KMS-11 (cell line): Measurements from ENCODE around the gene CLEC9A.

Experiments
- H2AFZ ChIP-seq: fragments of 200-600 bp; sonication (generic); 2 replicates; pipeline ENCODE4 v1.6.1; 2016; ENCODE audit warnings: antibody characterized with exemption, mixed run types, low read depth
- H3K27ac ChIP-seq: fragments of 200-600 bp; sonication (generic); 2 replicates; pipeline ENCODE4 v1.6.1; 2016; ENCODE audit warnings: mild to moderate bottlenecking, mixed run types
- H3K27me3 ChIP-seq: fragments of 200-600 bp; sonication (generic); 2 replicates; pipeline ENCODE4 v1.6.1; 2017; ENCODE audit warnings: mild to moderate bottlenecking, low read depth, mixed run types, moderate library complexity; ENCODE audit not compliant: insufficient read depth
- H3K36me3 ChIP-seq: fragments of 200-600 bp; sonication (generic); 2 replicates; pipeline ENCODE4 v1.6.1; 2017; ENCODE audit warnings: mild to moderate bottlenecking, mixed run types; ENCODE audit not compliant: insufficient read depth
- H3K4me1 ChIP-seq: fragments of 200-600 bp; sonication (generic); 2 replicates; pipeline ENCODE4 v1.6.1; 2016; ENCODE audit warnings: mild to moderate bottlenecking, low read depth, mixed run types; ENCODE audit not compliant: poor library complexity, severe bottlenecking
- H3K4me2 ChIP-seq: fragments of 200-600 bp; sonication (generic); 2 replicates; pipeline ENCODE4 v1.7.0; 2016; ENCODE audit warnings: mild to moderate bottlenecking, mixed run types
- H3K4me3 ChIP-seq: fragments of 200-600 bp; sonication (generic); IDR thresholded peaks from 2 replicates; pipeline ENCODE4 v1.6.1; 2017; ENCODE audit warnings: low read depth, low read length, mixed read lengths; ENCODE audit not compliant: insufficient read depth
- H3K79me2 ChIP-seq: fragments of 200-600 bp; sonication (generic); 2 replicates; pipeline ENCODE4 v1.6.1; 2016; ENCODE audit warnings: low read depth, mixed run types; ENCODE audit not compliant: insufficient read depth
- H3K9ac ChIP-seq: fragments of 200-600 bp; sonication (generic); 2 replicates; pipeline ENCODE4 v1.6.1; 2016; ENCODE audit warnings: mild to moderate bottlenecking, mixed run types
- H4K20me1 ChIP-seq: fragments of 200-600 bp; sonication (generic); 2 replicates; pipeline ENCODE4 v1.6.1; 2016; ENCODE audit warnings: mild to moderate bottlenecking, mixed run types; ENCODE audit not compliant: insufficient read depth
- TF ChIP-seq, protein P1 (sequence below): fragments of 200-600 bp; sonication (generic); conservative IDR thresholded peaks from 2 replicates; pipeline ENCODE4 v1.6.1; 2017; ENCODE audit warnings: low read depth, mild to moderate bottlenecking, antibody characterized with exemption, low read length, moderate library complexity, mixed read lengths

The CLEC9A gene

DNA sequence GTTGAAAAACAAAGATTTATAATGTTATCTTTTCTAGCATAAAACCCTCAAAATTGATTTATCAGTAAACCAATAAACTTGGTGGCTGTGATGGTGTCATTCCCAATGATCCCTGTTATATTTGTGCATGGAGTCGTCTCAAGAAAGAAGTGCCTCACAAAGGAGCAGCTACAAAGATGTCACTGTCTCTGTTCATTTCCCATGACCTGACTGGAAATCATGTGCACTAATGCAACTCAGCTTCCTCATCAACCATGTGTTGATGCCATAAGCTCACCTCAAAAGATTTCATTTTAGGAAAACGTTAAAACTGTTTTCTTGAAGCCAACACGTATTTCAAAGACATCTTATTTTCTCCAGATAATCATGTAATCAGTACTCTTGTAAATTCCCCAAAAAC, 39.5 kb downstream of the CLEC9A start:
- H3K27me3 ChIP-seq = no peaks in the 10 kb centered on the region
- H2AFZ ChIP-seq = no peak overlapping the region
- no peaks in the 10 kb centered on the region for H3K36me3 ChIP-seq
- H4K20me1 ChIP-seq = no peaks in the 10 kb centered on the region
- H3K27ac ChIP-seq = no peak overlapping the region
- H3K4me2 ChIP-seq = no peak overlapping the region
- TF ChIP-seq, protein P1, sequence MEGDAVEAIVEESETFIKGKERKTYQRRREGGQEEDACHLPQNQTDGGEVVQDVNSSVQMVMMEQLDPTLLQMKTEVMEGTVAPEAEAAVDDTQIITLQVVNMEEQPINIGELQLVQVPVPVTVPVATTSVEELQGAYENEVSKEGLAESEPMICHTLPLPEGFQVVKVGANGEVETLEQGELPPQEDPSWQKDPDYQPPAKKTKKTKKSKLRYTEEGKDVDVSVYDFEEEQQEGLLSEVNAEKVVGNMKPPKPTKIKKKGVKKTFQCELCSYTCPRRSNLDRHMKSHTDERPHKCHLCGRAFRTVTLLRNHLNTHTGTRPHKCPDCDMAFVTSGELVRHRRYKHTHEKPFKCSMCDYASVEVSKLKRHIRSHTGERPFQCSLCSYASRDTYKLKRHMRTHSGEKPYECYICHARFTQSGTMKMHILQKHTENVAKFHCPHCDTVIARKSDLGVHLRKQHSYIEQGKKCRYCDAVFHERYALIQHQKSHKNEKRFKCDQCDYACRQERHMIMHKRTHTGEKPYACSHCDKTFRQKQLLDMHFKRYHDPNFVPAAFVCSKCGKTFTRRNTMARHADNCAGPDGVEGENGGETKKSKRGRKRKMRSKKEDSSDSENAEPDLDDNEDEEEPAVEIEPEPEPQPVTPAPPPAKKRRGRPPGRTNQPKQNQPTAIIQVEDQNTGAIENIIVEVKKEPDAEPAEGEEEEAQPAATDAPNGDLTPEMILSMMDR = no peak
- peaks cover 29% of the 10 kb centered on the region for H3K4me1 ChIP-seq
- no peaks in the 10 kb centered on the region for H3K79me2 ChIP-seq
- H3K9ac ChIP-seq = no peak overlapping the region
- H3K4me3 ChIP-seq = no peak overlapping the region

DNA sequence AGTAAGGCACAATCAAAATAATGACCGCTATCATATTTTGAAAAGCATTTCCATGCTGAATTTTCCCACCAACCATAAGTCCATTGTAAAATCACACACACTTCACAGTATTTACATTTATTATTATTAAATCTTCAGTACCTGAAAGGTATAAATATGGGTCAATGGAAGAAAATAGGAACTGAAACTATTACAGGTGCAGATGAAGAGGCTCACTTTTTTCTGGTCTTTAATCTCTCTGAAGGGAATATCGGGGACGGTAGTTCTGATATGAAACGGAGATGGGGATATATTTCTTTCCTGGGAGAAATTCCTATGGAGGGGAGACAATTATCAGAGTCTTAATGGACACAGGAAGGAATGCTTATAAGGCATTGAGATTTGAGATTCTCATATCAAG, 39.9 kb downstream of the CLEC9A start:
- Histone ChIP-seq H3K9ac (no peak overlapping the region), H2AFZ (no peak overlapping the region), H3K4me3 (no peak overlapping the region), H3K27me3 (no peaks in the 10 kb centered on the region), H3K79me2 (no peaks in the 10 kb centered on the region), H3K27ac (no peak overlapping the region), H3K4me1 (peaks cover 25% of the 10 kb centered on the region), H3K4me2 (0 out of 2 replicates have a peak overlapping the region, but pooled peaks have one; percentile 2), H4K20me1 (no peaks in the 10 kb centered on the region), H3K36me3 (no peaks in the 10 kb centered on the region)
- TF ChIP-seq, protein P1 = no peak

DNA sequence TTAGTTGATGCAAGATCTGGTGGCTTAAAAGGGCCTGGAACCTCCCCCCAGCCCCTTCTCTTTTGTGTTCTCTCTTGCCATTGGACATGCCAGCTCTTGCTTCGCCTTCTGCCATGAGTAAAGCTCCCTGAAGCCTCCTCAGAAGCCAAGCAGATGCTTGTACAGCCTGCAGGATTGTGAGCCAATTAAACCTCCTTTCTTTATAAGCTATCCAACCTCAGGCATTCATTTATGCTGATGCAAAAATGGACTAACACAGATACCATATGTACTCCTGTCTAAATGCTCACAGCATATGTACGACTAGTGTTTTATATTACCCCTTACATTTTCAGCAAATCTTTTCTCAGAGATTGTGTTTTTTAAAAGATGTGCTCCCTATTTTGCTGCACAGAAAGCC, 41.6 kb downstream of the CLEC9A start:
- H3K4me3 ChIP-seq = no peak overlapping the region
- H3K4me1 ChIP-seq = peaks cover 11% of the 10 kb centered on the region
- H3K79me2 ChIP-seq = no peaks in the 10 kb centered on the region
- no peak overlapping the region for H3K27ac ChIP-seq
- H4K20me1 ChIP-seq = no peaks in the 10 kb centered on the region
- H3K4me2 ChIP-seq = no peak overlapping the region
- no peaks in the 10 kb centered on the region for H3K27me3 ChIP-seq
- no peak overlapping the region for H3K9ac ChIP-seq
- H2AFZ ChIP-seq = no peak overlapping the region
- H3K36me3 ChIP-seq = no peaks in the 10 kb centered on the region
- TF ChIP-seq, protein P1 = no peak

DNA sequence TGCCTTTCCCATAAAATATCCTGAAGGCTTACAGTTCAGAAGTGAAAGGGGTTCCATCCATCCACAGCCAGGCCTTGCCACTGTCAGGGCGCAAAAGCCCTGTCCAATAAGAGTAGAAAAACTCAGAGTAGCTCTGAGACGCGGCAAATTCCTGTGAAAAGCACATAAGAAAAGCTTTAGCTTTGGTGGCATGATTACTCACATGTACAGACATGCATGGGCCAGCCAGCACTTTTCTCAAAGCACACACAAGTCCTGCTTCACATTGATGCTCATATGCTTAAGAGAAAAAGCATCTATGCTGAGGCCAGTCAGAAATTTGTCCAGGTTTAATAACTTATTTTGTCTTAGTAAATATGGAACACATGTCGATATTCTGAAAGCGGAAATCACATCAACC, 42.8 kb downstream of the CLEC9A start:
- TF ChIP-seq, protein P1 = no peak
- no peaks in the 10 kb centered on the region for H3K79me2 ChIP-seq
- H3K4me3 ChIP-seq = no peak overlapping the region
- peaks cover 11% of the 10 kb centered on the region for H3K4me1 ChIP-seq
- H4K20me1 ChIP-seq = no peaks in the 10 kb centered on the region
- no peaks in the 10 kb centered on the region for H3K36me3 ChIP-seq
- H3K4me2 ChIP-seq = no peak overlapping the region
- H2AFZ ChIP-seq = no peak overlapping the region
- no peak overlapping the region for H3K27ac ChIP-seq
- no peak overlapping the region for H3K9ac ChIP-seq
- no peaks in the 10 kb centered on the region for H3K27me3 ChIP-seq
